SK-MEL-5 (cell line): Measurements from ENCODE around the gene GON4L. TPM values are rescaled to one million over a fixed set of nuclear protein-coding genes. Genes with fewer than 3 reads are reported as not detected.
"Not testable (repeated sequence)": the region's sequence is repeated elsewhere in the genome, so short reads cannot be mapped to it uniquely, and the experiment has no call there.

ENCODE experiments used
- DNase-seq: peaks from one replicate; pipeline ENCODE4 v3.0.0-alpha.2; 2016; ENCODE audit warnings: low read depth, low spot score
- in situ Hi-C: cut with HindIII; loops from 2 replicates; pipeline ENCODE4 v1.10.0; 2016; ENCODE audit warnings: low sequenced_read_pairs, high pct_unique_total_duplicates, low pct_unique_long_range_greater_than_20kb
- small RNA-seq, 2 experiments: library from RNA; depleted of rRNA; stranded (forward); fragments of <200 nt; gene quantifications; one replicate each; pipeline ENCODE3, GENCODE V24; 2014
- total RNA-seq: library from RNA; depleted of rRNA; stranded (reverse); fragments of >200 nt; shearing (Covaris generic); gene quantifications from 2 replicates; pipeline ENCODE4 v1.2.3, GENCODE V29; 2014; rRNA removed

The GON4L gene
- total RNA-seq, 1 experiment from 2014 or later, result 15.9 TPM

DNA sequence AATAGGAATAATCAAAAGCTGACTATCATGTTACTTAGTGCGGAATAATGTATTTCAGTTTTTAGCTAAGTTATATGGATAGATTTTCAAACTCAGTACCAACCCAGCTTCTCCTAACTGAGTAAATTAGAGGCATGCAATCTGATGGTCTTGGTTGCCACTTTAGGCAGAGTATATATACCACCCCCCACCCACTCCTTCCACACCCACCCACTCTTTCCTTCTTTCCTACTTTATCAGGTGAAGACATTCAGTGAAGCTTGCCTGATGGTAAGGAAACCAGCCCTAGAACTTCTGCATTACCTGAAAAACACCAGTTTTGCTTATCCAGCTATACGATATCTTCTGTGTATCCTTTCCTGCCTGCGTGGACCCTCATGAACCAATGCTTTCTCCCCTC is 131.9 kb downstream of the GON4L start:
- in situ Hi-C loops, result no loop called here
- DNase-seq, result no peak

DNA sequence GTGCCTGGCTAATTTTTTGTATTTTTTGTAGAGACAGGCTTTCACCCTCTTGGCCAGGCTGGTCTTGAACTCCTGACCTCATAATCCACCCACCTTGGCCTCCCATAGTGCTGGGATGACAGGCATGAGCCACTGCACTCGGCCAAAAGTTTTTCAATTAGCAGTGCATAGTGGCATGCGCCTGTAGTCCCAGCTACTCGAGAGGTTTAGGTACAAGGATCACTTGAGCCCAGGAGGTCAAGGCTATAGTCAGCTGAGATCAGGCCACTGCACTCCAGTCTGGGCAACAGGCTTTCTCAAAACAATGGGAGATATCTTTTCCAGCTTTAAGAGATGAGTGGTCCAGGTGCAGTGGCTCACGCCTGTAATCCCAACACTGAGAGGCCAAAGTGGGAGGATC is 137.3 kb downstream of the GON4L start:
- in situ Hi-C loops, result no loop called here

DNA sequence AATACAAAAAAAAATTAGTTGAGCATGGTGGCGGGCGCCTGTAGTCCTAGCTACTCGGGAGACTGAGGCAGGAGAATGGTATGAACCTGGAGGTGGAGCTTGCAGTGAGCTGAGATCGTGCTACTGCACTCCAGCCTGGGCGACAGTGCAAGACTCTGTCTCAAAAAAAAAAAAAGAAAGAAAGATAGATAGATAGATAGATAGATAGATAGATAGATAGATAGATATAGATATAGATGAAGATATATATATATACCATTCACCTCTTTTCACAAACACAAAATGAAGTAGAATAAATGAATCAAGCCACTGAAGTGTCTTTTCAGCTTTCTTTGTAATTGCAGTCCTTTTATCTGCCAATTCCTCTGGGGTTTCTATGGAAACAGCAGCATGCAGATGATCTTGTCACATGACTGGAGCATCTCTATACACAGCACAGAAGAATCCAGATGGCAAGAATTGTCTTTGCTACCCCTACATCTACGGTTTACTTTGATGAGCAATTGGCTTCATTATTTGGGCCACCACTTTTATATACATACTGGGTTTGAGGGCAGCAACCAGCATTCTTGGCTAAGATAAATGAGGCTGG is 138.4 kb downstream of the GON4L start:
- DNase-seq, in situ Hi-C loops: not testable (repeated sequence)

More for the DNA sequence above, 137.3 kb downstream of the GON4L start:
- DNase-seq, result no peak

DNA sequence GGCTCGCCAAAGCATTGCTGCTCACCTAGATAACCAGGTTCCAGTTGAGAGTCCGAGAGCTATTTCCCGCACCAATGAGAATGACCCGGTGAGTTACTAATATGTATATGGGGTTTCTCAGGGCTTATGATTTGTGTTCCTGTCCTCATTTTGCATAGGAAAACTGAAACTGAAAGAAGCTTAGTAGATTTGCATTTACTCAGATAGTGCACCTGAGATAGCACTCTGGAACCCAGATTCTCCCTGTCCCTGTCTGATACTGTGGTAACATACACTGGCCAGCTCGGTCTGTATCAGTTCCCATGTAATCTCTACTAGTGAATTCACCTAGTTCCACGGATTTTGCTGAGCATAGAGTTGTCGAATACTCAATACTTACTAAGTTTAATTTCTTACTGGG is 140.0 kb downstream of the GON4L start:
- DNase-seq, result no peak
- in situ Hi-C loops, result no loop called here

DNA sequence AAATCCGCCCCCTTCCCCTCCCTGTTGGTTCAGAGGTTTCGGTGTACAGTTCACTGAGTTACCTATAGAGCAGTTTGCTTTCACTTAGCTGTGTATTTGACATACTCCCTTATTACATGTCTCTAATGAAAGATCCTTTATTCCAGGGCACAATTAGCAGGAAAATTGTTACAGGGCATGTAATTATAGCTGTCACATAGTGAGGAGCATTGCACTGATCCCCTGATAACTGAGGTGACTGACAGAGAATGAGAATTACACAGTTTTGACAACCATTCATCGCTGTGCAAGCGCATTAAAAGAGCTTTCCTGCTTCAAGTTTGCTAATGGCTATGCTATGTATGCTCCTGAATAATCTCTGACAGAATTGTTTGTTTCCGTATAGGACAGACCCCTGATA is 141.2 kb downstream of the GON4L start:
- in situ Hi-C loops, result no loop called here
- DNase-seq, result no peak

DNA sequence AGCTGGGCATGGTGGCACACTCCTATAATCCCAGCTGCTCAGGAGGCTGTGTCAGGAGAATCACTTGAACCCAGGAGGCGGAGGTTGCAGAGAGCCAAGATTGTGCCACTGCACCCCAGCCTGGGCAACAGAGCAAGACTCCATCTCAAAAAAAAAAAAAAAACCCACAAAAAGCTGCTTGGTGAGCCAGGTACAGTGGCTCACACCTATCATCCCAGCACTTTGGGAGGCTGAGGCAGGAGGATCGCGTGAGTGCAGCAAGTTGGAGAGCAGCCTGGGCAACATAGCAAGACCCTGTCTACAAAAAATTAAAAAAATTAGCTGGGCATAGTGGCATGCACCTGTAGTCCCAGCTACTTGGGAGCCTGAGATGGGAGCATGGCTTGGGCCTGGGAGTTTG is 142.0 kb downstream of the GON4L start:
- DNase-seq, in situ Hi-C loops: not testable (repeated sequence)

DNA sequence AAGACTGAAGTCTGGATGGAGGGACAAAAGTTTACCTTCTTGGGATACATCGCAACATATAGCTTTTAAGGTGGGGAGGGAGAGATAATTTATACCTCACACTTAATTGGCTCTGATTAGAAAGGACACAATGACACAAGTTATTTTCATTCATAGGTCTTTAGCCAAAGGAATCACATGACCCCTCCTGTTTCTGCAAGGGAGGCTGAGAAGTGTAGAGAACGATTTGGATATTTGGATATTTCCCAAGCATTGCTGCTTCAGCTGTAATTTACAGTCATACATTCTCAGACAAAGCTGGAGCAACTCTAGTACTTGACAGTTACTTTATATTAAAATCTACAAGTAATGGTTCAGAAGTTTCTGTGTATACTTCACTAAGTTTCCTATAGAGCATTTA is 143.9 kb downstream of the GON4L start:
- in situ Hi-C loops, result no loop called here
- no peak for DNase-seq

DNA sequence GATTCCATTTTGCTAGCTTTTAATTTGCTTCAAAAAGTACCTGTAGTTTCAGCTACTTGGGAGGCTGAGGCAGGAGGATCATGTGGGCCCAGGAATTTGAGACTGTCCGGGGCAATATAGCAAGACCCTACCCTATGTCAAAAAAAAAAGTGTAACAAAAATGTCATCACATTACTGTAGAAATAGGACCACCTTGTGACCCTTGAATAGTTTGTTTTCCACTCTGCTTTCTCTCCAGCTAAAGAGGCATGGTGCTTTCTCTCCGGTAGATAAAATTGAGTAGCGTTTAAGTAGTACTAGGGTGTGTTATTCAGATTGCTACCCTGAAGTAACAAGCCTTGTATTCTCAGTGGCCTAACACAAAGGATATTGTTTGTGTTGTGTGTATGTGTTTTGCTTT is 144.4 kb downstream of the GON4L start:
- in situ Hi-C loops, result not testable (repeated sequence)
- peak; percentile 28 for DNase-seq

DNA sequence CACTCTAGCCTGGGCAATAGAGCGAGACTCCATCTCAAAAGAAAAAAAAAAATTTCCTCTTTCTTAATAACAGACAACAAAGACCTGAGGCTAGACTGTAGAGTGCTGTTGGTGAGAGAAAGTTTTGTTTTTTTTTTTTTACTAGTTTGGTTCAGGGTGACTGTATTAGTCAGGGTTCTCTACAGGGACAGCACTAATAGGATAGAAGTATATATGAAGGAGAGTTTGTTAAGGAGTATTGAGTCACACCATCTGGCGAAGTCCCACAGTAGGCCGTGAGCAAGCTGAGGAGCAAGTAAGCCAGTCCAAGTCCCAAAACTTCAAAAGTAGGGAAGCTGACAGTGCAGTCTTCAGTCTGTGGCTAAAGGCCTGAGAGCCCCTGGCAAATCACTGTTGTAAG is 145.6 kb downstream of the GON4L start:
- DNase-seq, in situ Hi-C loops: not testable (repeated sequence)

DNA sequence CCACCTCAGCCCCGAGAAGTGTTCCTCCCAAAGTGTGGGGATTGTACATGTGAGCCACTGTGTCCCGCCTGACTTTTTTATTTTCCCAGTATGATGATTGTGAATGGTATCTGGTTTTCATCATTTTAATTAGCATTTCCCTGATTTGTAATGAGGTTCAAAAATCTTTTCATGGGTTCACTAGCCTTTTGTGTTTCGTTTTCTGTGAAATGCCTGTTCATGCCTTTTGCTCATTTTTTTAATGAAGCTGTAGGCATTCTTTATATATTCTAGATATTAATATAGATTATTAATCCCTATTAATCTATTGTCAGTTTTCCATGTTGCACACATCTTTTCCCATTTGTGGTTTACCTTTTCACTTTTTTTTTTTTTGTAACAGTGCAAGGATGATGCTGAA is 147.6 kb downstream of the GON4L start:
- in situ Hi-C loops, result no loop called here
- DNase-seq, result no peak

DNA sequence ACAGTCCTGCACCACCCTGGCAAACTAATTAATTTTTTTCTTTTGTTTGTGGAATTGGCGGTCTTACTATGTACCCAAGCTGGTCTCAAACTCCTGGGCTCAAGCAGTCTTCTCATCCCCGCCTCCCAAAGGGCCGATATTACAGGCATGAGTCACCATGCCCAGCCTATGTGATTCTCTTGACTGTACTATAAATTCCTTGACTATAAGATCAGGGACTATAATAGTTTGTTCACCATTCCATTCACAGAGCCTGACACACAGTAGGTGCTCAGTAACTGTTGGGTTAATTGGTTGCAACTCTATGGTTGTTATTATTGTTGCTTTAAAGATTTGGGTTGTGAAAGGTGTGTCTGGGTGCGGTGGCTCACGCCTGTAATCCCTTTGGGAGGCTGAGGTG is 150.9 kb downstream of the GON4L start:
- DNase-seq, result no peak
- in situ Hi-C loops, result no loop called here

DNA sequence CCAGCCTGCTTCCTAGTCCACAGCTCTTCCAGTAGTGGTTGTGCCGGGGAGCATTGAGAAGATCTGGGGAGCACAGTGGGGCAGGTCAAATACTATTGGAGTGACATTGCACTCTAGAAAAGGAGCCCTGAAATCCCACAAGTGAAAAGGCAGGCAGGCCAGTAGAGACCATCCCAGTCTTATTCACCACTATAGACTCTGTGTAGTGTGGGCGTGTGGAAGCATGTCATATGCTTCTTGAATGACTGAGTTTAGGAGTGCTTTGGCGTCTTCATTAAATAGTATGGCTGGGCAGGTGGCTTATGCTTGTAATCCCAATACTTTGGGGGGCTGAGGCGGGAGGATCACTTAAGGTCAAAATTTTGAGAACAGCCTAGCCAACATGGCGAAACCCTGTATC is 152.6 kb downstream of the GON4L start:
- DNase-seq, in situ Hi-C loops: not testable (repeated sequence)

DNA sequence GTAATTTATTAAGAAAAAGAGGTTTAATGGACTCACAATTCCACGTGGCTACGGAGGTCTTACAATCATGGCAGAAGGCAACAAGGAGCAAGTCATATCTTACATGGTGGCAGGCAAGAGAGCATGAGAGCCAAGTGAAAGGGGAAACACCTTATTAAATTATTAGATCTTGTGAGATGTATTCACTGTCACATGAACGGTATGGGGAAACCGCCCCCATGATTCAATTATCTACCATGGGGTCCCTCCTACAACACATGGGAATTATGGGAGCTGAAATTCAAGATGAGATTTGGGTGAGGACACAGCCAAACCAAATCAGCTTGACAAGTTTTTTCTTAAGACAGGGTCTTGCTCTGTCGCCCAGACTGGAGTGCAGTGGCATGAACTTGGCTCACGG is 153.8 kb downstream of the GON4L start:
- DNase-seq, result no peak
- in situ Hi-C loops, result no loop called here

DNA sequence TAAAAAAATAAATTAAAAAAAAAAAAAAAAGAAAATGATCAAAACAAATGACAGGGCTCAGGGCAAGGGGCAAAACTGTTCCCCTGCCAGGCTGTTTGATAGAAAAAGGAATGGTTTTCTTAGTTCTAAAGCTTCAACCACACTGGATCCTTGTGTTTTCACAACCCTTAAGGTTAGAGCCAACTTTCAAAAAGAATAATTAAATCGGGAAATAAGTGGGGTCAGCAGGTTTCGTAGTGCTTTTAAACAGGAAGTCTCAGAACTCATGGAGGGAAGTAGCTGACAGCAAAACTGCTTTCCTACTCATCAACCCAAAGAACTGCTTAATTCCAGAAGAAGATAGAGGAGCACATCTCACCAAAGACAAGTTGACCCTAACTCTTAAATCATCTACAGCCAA is 155.3 kb downstream of the GON4L start:
- in situ Hi-C loops, DNase-seq: not testable (repeated sequence)

Small RNAs within 50 kb of the gene (small RNA-seq; reads per million reads assigned to genes)
- gene RF00015, result 0 reads per million in 2 experiments

Other genes with a start within 250 kb of the GON4L start
- gene MSTO1, start 247.0 kb downstream of the GON4L start, total RNA-seq, result 31.6 and 34.0 TPM in 2 replicates
- gene YY1AP1, start 168.4 kb downstream of the GON4L start, total RNA-seq, result 24.9 and 26.2 TPM in 2 replicates
- 71.9 and 75.6 TPM in 2 replicates for gene DAP3, start 168.1 kb downstream of the GON4L start, total RNA-seq
- gene SYT11, start 2.4 kb upstream of the GON4L start, total RNA-seq, result 1.9 and 2.2 TPM in 2 replicates
- gene RIT1, start 54.1 kb upstream of the GON4L start, total RNA-seq, result 18.2 and 21.6 TPM in 2 replicates
- 28.1 and 32.1 TPM in 2 replicates for gene KHDC4, start 77.2 kb upstream of the GON4L start, total RNA-seq
- not detected in 2 replicates for gene RXFP4, start 84.4 kb upstream of the GON4L start, total RNA-seq
- 96.1 and 101 TPM in 2 replicates for gene ARHGEF2, start 121.3 kb upstream of the GON4L start, total RNA-seq
- gene SSR2, start 163.7 kb upstream of the GON4L start, total RNA-seq, result 350 and 401 TPM in 2 replicates
- 22.7 and 23.3 TPM in 2 replicates for gene UBQLN4, start 196.6 kb upstream of the GON4L start, total RNA-seq
- gene LAMTOR2, start 197.6 kb upstream of the GON4L start, total RNA-seq, result 56.1 and 61.7 TPM in 2 replicates
- gene RAB25, start 203.9 kb upstream of the GON4L start, total RNA-seq, result not detected in 2 replicates
- gene MEX3A, start 225.3 kb upstream of the GON4L start, total RNA-seq, result 3.0 and 3.4 TPM in 2 replicates